ENCODE data around the gene NTRK3.

DNA sequence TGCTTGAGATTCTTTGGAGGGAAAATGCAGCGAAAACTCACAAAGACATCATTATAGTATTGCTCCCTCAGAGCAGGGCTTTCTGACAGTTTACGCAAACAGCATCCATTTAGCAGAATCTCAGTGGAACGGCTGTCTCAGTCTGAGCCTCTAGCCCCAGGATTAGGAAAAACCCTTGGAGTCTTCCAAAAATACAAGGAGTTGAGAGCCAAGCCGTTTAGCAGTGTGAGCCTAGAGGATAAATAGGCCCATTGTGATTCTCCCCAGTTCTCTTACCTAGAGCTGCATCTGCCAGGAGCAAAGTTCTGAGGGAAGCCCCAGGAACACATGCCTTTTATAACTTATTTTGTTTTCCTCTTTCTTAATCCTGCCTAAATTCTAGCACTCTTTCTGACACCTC lies 359.6 kb downstream of the NTRK3 start:
- no peak for TF ChIP-seq POLR2AphosphoS5 (IDR thresholded peaks at IDR 0.05; ENCODE audit: low read depth, low read length)
- TF ChIP-seq, protein P1, sequence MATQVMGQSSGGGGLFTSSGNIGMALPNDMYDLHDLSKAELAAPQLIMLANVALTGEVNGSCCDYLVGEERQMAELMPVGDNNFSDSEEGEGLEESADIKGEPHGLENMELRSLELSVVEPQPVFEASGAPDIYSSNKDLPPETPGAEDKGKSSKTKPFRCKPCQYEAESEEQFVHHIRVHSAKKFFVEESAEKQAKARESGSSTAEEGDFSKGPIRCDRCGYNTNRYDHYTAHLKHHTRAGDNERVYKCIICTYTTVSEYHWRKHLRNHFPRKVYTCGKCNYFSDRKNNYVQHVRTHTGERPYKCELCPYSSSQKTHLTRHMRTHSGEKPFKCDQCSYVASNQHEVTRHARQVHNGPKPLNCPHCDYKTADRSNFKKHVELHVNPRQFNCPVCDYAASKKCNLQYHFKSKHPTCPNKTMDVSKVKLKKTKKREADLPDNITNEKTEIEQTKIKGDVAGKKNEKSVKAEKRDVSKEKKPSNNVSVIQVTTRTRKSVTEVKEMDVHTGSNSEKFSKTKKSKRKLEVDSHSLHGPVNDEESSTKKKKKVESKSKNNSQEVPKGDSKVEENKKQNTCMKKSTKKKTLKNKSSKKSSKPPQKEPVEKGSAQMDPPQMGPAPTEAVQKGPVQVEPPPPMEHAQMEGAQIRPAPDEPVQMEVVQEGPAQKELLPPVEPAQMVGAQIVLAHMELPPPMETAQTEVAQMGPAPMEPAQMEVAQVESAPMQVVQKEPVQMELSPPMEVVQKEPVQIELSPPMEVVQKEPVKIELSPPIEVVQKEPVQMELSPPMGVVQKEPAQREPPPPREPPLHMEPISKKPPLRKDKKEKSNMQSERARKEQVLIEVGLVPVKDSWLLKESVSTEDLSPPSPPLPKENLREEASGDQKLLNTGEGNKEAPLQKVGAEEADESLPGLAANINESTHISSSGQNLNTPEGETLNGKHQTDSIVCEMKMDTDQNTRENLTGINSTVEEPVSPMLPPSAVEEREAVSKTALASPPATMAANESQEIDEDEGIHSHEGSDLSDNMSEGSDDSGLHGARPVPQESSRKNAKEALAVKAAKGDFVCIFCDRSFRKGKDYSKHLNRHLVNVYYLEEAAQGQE (IDR thresholded peaks at IDR 0.05; ENCODE audit: insufficient read depth in 1 of 2, low read depth in 2 of 2, low read length in 2 of 2) = no peak
- TF ChIP-seq TAF1 (IDR thresholded peaks at IDR 0.05; ENCODE audit: borderline replicate concordance, insufficient read depth, low read length) = no peak

Measured in PFSK-1 (cell line).